Mucosa of stomach (tissue), 1 donor: ENCODE measurements around the gene RPS2.

Experiments
- H3K27me3 ChIP-seq: one replicate; pipeline ENCODE4 v1.7.0; 2013; ENCODE audit warnings: mild to moderate bottlenecking, low read length; ENCODE audit not compliant: control insufficient read depth, insufficient read depth
- H3K36me3 ChIP-seq: one replicate; pipeline ENCODE4 v1.7.0; 2013; ENCODE audit warnings: low read length; ENCODE audit not compliant: control insufficient read depth, insufficient read depth
- H3K4me1 ChIP-seq: one replicate; pipeline ENCODE4 v1.7.0; 2013; ENCODE audit warnings: mild to moderate bottlenecking, low read length; ENCODE audit not compliant: control insufficient read depth, insufficient read depth
- H3K4me3 ChIP-seq: one replicate; pipeline ENCODE4 v1.7.0; 2013; ENCODE audit warnings: low read length
- H3K9ac ChIP-seq: one replicate; pipeline ENCODE4 v1.7.0; 2013; ENCODE audit warnings: mild to moderate bottlenecking, low read length, moderate library complexity
- H3K9me3 ChIP-seq: one replicate; pipeline ENCODE4 v1.7.0; 2013; ENCODE audit warnings: mild to moderate bottlenecking, low read length, moderate library complexity; ENCODE audit not compliant: control insufficient read depth
- donor health status: Pancreatic carcinoma.

The RPS2 gene

DNA sequence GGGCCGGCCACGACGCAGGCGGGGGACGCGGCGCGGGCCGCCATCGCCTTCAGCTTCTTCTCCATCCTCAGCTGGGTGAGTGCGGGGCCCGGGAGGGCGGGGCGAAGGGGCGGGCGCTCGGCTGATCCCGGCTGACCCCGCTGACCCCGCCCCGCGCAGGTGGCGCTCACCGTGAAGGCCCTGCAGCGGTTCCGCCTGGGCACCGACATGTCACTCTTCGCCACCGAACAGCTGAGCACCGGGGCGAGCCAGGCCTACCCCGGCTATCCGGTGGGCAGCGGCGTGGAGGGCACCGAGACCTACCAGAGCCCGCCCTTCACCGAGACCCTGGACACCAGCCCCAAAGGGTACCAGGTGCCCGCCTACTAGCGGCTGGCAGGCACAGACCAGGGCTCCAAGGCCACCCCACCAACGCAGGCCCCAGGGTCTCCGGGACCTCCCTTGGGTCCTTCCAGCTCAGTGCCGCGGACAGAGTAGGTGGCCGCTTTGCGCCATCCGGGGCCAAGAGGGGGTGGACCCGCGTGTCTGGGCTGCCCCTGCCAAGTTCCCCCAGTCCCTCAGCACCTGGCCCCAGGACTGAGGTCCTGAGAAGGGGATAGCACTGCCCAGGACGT lies 28.2 kb upstream of the RPS2 start:
- H3K4me1 ChIP-seq = peaks cover 25% of the 10 kb centered on the region
- H3K4me3 ChIP-seq = no peak overlapping the region
- H3K9ac ChIP-seq = no peak overlapping the region
- H3K9me3 ChIP-seq = no peaks in the 10 kb centered on the region
- no peaks in the 10 kb centered on the region for H3K36me3 ChIP-seq
- H3K27me3 ChIP-seq = peaks cover 34% of the 10 kb centered on the region

GRCh38 chr16:1991948-1992703 lies 27.5 kb upstream of the RPS2 start:
- H3K4me1 ChIP-seq = peaks cover 25% of the 10 kb centered on the region
- no peaks in the 10 kb centered on the region for H3K9me3 ChIP-seq
- H3K27me3 ChIP-seq = peaks cover 35% of the 10 kb centered on the region
- H3K4me3 ChIP-seq = no peak overlapping the region
- no peak overlapping the region for H3K9ac ChIP-seq
- H3K36me3 ChIP-seq = no peaks in the 10 kb centered on the region

DNA sequence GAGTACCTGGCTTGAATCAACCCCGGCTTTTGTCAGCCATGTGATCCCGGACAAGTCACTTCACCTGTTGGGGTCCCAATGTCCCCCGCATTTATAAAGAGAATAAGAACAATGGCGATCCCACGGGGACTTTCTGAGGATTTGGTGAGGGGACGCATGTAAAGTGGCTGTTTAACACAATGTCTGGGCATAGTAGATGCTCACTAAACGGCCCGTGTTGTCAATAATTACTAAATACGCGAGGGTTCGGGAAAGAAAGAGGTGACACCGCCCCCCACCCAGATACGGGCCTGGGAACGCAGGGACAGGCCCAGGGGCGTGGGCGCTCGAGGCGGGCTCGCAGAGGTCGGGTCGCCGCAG lies 26.9 kb upstream of the RPS2 start:
- Histone ChIP-seq H3K4me3 (no peak overlapping the region), H3K9me3 (no peaks in the 10 kb centered on the region), H3K36me3 (no peaks in the 10 kb centered on the region), H3K27me3 (peaks cover 35% of the 10 kb centered on the region), H3K4me1 (peaks cover 25% of the 10 kb centered on the region), H3K9ac (no peak overlapping the region)

DNA sequence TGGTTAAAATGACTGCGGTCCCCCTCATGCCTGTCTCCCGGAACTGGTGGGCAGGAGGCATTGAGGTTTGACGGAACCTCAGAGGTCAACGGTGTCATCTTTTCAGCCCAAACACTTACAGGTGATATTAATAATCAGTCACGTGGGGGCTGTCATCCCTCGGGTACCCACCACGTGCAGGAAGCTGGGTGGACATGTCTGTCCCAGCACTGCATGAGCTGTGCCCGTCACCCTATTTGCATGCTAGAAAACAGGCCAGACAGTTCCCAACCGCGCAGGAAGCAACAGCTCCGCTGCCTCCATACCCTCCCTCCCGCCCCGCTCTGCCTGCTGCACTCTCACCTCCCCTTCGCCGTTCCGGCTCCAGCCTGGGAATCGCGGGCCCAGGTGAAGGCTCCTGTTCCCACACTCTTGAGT lies 26.5 kb upstream of the RPS2 start:
- Histone ChIP-seq H3K9me3 (no peaks in the 10 kb centered on the region), H3K9ac (no peak overlapping the region), H3K36me3 (no peaks in the 10 kb centered on the region), H3K4me1 (peaks cover 25% of the 10 kb centered on the region), H3K27me3 (peaks cover 37% of the 10 kb centered on the region), H3K4me3 (no peak overlapping the region)

DNA sequence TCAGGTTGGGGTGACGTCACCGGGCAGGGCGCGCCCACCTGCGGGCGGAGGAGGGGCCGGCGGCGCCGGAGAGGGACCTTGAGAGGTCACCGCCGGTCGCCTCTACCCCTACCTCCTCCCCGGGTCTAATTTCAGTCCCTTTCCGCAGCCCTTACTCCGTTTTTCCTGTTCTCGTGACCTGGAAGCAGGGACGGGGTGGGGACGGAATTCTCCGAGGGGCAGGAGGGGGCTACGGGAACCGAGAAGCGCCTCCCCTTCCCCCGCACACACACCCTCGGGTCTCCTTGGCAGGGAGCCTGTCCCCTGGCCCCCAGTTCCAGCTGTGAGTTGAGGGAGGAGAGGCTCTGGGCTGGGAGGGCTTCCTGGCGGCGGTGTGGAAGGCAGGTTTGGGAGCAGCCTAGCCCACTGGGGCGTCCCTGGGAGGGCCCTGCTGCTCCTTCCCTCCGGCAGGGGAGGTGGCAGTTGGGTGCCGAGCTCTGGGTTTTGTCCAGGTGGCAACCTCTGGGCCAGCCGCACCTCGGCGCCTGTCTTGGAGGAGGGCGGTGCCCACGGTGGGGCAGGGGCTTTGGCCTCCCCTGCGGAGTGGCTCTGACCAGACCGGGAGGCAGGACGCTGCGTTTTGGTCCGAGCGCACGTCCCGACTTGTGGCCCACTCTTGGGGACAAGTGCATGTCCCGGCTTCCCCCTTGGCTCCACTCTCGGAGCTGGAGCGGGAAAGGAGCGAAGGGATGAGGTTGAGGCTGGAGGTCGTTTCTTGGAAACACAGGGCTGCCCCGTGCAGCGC lies 25.9 kb upstream of the RPS2 start:
- Histone ChIP-seq H3K4me3 (no peak overlapping the region), H3K27me3 (peaks cover 39% of the 10 kb centered on the region), H3K9ac (peak overlapping the region; percentile 33)

DNA sequence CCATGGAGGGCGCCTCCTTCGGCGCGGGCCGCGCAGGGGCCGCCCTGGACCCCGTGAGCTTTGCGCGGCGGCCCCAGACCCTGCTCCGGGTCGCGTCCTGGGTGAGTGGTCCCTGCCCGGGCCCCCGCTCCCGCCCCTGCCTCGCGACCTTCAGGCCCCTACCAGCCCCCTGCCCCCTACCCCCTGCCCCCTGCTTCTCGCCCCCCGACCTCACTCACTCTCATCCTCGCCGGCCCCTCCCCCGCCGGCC lies 25.4 kb upstream of the RPS2 start:
- H3K36me3 ChIP-seq = no peaks in the 10 kb centered on the region
- no peaks in the 10 kb centered on the region for H3K9me3 ChIP-seq
- peaks cover 36% of the 10 kb centered on the region for H3K4me1 ChIP-seq
- H3K27me3 ChIP-seq = peaks cover 39% of the 10 kb centered on the region
- H3K9ac ChIP-seq = no peak overlapping the region
- H3K4me3 ChIP-seq = no peak overlapping the region

More for the DNA sequence above, 25.9 kb upstream of the RPS2 start:
- peaks cover 31% of the 10 kb centered on the region for H3K4me1 ChIP-seq
- H3K36me3 ChIP-seq = no peaks in the 10 kb centered on the region
- H3K9me3 ChIP-seq = no peaks in the 10 kb centered on the region

DNA sequence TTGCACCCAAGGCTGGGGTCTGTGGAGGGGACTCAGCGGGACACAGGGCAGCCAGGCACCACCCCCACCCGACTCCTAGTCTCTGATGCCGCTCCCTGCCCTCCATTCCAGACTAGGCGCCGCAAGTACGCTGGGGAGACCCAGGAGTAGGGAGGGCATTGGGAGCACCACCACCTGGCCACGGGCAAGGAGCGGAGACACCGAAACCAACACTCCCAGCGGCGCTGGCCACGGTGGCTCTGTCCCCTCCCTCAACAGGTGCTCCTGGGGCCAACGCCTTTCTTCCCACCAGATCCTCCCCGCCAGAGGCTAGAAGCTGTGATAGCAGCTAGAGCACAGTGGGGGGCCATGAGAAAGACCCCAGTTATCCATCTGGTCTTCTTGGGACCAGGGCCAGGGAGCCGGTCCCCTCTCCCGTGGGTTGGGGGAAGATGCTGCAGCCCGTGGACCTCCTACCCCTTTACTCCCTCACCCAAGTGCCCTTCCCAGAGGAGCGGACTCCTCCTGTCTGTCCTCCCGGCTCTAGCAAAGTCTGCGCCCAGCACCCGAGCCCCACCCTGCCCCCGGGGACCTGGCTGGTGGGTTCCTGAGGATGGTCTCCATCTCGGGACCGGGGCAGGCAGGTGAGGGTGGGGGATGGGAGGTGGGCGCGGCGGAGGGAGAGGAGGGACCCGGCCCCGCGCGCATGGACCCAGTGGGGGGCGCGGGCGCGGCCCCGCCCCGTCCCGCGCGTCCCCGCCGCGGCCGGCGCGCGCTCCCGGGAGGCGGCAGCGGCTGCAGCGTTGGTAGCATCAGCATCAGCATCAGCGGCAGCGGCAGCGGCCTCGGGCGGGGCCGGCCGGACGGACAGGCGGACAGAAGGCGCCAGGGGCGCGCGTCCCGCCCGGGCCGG lies 24.8 kb upstream of the RPS2 start, which contains the start of gene SYNGR3:
Gene SYNGR3, plus strand, starts transcription at position 762 of the 892 bp plus-strand sequence. CDS start 133 bp downstream, outside the sequence.
- Histone ChIP-seq H3K9ac (peak within 1 kb of the TSS; percentile 33), H3K4me1 (peaks cover 42% of the 10 kb centered on the region)

GRCh38 chr16:1987198-1987597 lies 22.6 kb upstream of the RPS2 start:
- peaks cover 55% of the 10 kb centered on the region for H3K4me1 ChIP-seq
- no peak overlapping the region for H3K9ac ChIP-seq
- no peak overlapping the region for H3K4me3 ChIP-seq
- H3K36me3 ChIP-seq = no peaks in the 10 kb centered on the region
- H3K27me3 ChIP-seq = peaks cover 42% of the 10 kb centered on the region
- no peaks in the 10 kb centered on the region for H3K9me3 ChIP-seq

More for the DNA sequence above, 24.8 kb upstream of the RPS2 start, which contains the start of gene SYNGR3:
- H3K27me3 ChIP-seq = peaks cover 39% of the 10 kb centered on the region
- no peak within 1 kb of the TSS for H3K4me3 ChIP-seq
- no peaks in the 10 kb centered on the region for H3K9me3 ChIP-seq
- no peaks in the 10 kb centered on the region for H3K36me3 ChIP-seq

DNA sequence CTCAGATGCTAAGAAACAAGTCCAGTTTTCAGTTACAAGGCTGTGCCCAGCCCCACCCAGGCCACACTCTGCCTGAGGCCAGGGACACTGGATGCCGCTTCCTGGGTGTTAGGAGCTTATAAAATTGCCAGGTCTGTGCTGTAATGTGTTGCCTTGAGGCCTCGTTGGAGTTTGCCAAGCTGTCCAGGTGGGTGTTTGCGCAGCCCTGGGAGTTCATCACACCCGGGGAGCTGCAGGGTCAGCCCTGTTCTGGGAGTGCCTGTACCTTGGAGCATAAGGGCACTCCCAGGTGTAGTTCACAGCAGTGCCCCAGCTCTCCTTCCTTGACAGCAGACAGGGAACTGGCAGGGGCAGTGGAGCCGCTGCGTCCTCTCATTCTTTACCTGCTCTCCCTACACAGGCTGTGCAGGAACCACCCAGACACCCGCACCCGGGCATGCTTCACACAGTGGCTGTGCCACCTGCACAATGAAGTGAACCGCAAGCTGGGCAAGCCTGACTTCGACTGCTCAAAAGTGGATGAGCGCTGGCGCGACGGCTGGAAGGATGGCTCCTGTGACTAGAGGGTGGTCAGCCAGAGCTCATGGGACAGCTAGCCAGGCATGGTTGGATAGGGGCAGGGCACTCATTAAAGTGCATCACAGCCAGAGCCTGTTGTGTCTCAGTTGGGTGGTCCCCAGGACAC lies 21.0 kb upstream of the RPS2 start:
- Histone ChIP-seq H3K27me3 (peaks cover 41% of the 10 kb centered on the region), H3K9ac (peak overlapping the region; percentile 82), H3K36me3 (no peaks in the 10 kb centered on the region), H3K4me3 (no peak overlapping the region), H3K4me1 (peaks cover 60% of the 10 kb centered on the region), H3K9me3 (no peaks in the 10 kb centered on the region)

DNA sequence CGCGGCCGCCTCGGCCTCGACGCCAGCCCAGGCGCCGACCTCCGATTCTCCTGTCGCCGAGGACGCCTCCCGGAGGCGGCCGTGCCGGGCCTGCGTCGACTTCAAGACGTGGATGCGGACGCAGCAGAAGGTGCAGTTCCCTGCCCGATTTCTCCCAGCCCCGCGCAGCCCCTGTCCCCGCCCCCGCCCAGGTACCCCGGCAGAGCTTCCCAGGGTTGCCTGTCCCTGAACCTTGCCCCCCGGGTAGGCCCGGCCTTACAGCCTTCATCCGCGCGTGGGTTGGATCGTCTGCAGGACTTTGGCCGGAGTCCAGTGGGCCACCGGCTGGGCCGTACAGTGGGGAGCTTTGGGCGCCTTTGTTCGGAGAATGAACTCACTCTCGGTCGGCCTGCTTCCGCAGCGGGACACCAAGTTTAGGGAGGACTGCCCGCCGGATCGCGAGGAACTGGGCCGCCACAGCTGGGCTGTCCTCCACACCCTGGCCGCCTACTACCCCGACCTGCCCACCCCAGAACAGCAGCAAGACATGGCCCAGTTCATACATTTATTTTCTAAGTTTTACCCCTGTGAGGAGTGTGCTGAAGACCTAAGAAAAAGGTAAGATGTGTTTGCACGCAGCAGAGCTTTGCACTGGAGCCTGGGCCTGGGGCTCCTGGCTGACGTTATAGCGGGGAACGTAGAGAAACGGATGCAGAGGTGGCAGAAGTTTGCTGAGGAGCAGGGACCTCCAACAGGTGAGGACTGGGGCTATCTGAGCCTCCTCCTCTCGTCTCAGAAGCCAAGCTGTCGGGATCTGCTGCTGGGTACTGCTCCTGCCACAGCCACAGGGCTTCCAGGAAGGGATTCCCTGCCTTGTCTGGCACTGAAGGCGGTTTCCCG lies 20.0 kb upstream of the RPS2 start:
- H3K9ac ChIP-seq = peak overlapping the region; percentile 82
- no peaks in the 10 kb centered on the region for H3K9me3 ChIP-seq
- H3K27me3 ChIP-seq = peaks cover 43% of the 10 kb centered on the region
- H3K36me3 ChIP-seq = no peaks in the 10 kb centered on the region
- H3K4me1 ChIP-seq = peaks cover 66% of the 10 kb centered on the region
- peak overlapping the region; percentile 60 for H3K4me3 ChIP-seq
